ENCODE data around the gene ZNF595.

DNA sequence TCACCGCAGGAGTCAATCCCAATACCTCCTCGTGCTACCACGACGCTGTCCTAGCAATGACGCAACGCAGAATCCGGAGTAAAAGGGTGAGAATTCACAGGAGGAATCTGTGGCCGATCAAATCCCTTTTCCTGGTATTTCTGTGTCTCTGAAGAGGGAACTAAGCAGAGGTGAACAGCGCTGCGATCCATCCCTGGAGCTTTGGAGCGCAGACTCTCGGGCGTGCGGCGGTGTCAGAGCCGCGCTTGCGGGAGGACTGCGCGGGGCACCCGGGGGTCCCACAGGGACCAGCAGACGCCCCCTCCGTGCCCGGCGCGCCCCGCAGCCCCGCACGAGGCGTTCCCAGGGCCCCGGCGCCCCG is 53.9 kb downstream of the ZNF595 start:
- TF ChIP-seq, protein P1, sequence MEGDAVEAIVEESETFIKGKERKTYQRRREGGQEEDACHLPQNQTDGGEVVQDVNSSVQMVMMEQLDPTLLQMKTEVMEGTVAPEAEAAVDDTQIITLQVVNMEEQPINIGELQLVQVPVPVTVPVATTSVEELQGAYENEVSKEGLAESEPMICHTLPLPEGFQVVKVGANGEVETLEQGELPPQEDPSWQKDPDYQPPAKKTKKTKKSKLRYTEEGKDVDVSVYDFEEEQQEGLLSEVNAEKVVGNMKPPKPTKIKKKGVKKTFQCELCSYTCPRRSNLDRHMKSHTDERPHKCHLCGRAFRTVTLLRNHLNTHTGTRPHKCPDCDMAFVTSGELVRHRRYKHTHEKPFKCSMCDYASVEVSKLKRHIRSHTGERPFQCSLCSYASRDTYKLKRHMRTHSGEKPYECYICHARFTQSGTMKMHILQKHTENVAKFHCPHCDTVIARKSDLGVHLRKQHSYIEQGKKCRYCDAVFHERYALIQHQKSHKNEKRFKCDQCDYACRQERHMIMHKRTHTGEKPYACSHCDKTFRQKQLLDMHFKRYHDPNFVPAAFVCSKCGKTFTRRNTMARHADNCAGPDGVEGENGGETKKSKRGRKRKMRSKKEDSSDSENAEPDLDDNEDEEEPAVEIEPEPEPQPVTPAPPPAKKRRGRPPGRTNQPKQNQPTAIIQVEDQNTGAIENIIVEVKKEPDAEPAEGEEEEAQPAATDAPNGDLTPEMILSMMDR (IDR thresholded peaks at IDR 0.05) = no peak
- no peak for TF ChIP-seq ZFX (IDR thresholded peaks at IDR 0.05; ENCODE audit: borderline replicate concordance)
